T-helper 1 cell treated with Interleukin-12 subunit alpha and Interleukin-12 subunit beta and Interleukin-4 antibody, amounts not matched to agents 30 μg/mL and 1 μg/mL, for 36 hours (primary cell): ENCODE data around the gene GRIP1.

Experiments used
- H3K27ac Mint-ChIP-seq: one replicate; pipeline ENCODE4 v1.8.0; 2021; ENCODE audit warnings: mild to moderate bottlenecking, mixed read lengths
- H3K27me3 Mint-ChIP-seq: one replicate; pipeline ENCODE4 v1.8.0; 2021; ENCODE audit warnings: low read depth, mixed read lengths
- H3K36me3 Mint-ChIP-seq: one replicate; pipeline ENCODE4 v1.8.0; 2021; ENCODE audit warnings: low read depth, mixed read lengths
- H3K4me1 Mint-ChIP-seq: one replicate; pipeline ENCODE4 v1.8.0; 2021; ENCODE audit warnings: low read depth, mixed read lengths
- H3K4me3 Mint-ChIP-seq: one replicate; pipeline ENCODE4 v1.8.0; 2021; ENCODE audit warnings: mild to moderate bottlenecking, moderate library complexity, mixed read lengths
- H3K9me3 Mint-ChIP-seq: one replicate; pipeline ENCODE4 v1.8.0; 2021; ENCODE audit warnings: mixed read lengths

Gene GRIP1

DNA sequence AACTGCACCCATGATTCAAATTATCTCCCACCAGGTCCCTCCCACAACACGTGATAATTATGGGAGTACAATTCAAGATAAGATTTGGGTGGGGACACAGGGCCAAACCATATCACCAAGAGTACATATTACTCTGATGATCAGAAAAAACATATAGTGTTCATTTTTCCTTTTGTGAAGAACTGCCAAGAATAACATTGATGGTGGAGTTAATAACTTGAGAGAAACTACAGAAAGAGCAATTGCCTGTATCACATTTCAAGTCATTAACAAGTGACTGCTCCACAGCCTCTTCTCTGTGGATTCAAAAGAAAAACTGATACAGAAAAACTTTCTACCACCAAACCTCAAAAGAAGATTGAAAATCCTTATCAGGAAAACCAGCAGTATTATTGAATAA is 34.7 kb downstream of the GRIP1 start:
- H3K36me3 Mint-ChIP-seq = no peaks in the 10 kb centered on the region
- H3K27ac Mint-ChIP-seq = no peak overlapping the region
- no peaks in the 10 kb centered on the region for H3K9me3 Mint-ChIP-seq
- no peak overlapping the region for H3K4me3 Mint-ChIP-seq
- H3K27me3 Mint-ChIP-seq = no peaks in the 10 kb centered on the region
- no peaks in the 10 kb centered on the region for H3K4me1 Mint-ChIP-seq

DNA sequence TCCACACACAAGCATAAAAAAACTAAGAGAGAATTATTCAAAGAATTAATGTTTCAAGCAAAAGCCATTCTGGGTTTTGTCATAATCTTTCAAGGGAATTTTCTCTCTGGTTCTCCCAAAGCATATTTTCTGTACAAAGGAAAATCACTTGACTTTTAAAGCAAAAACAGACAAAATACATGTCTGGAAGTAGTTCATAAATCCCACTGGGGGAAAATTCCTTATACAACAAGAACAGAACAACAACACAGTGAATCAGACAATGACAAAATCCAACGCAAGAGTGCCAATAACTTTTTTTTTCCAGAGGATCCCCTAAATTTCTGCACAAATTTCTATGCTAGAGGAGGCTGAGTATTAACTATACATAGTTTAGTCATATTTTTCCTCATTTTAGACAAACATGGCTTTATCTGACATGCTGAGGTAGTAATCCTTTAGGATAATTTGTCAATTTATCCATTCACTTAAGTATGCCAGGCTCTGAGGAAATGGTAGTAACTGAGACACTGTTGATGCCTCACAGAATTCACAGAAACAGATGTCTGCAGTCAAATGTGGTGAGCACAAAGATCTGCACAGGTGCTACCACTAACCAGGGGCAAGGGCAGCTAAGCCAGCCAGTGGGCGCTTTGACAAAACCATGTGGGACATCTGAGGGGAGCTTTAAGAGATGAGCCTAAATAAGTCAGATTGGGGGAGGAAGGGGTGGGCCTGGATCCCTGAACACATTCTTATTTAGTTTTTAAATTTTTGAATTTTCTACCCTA is 38.0 kb downstream of the GRIP1 start:
- no peaks in the 10 kb centered on the region for H3K9me3 Mint-ChIP-seq
- H3K36me3 Mint-ChIP-seq = no peaks in the 10 kb centered on the region
- no peaks in the 10 kb centered on the region for H3K27me3 Mint-ChIP-seq
- H3K4me3 Mint-ChIP-seq = no peak overlapping the region
- H3K27ac Mint-ChIP-seq = no peak overlapping the region
- no peaks in the 10 kb centered on the region for H3K4me1 Mint-ChIP-seq

DNA sequence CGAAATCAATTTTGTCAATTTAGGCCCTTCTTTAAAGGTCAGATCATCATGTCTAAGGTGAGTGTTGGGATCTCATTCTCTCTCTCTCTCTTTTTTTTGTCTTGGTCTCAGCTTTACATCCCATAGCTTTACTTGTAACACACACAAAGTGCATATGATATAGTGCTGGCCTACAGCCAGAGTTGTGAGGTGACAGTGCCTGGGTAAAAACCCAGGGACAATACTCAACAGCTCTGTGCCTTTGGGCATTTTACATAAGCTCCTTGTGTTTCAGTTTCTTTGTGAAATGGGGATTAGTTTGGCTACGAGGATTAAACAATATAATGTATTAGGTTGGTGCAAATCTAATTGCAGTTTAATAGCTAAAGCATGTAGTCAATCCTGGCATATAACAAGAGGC is 40.2 kb downstream of the GRIP1 start:
- H3K4me3 Mint-ChIP-seq = no peak overlapping the region
- H3K4me1 Mint-ChIP-seq = no peaks in the 10 kb centered on the region

DNA sequence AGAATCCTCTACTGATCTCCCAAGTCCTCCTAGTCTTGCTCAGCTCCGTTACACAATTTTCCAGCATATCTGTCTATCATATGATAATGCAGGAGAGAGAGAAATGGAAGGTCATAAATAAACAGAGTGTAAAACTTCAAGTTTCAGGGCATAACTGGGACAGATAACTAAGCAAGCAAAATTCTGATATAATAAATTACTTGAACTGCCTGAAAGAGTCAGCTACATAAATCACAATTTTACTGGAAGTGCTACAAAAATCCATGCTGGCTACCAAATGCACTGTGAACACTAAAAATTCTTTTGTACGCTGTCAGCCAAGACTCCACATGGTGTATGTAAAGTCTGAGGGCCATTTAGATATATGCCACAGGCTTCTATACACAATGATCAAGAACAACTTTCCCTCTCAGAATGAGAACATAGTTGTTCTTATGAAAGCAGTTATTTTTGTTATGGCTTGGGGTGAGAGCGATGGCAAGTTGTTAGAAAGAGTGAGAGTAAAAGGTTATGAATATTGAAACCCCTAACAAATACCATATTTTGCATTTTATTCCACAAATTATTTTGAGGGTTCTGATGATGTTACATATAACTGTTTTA is 41.1 kb downstream of the GRIP1 start:
- Mint-ChIP-seq H3K36me3 (no peaks in the 10 kb centered on the region), H3K27ac (no peak overlapping the region), H3K27me3 (peaks cover 7% of the 10 kb centered on the region), H3K4me3 (no peak overlapping the region), H3K4me1 (no peaks in the 10 kb centered on the region), H3K9me3 (no peaks in the 10 kb centered on the region)

More for the DNA sequence above, 40.2 kb downstream of the GRIP1 start:
- Mint-ChIP-seq H3K27ac (no peak overlapping the region), H3K9me3 (no peaks in the 10 kb centered on the region), H3K36me3 (no peaks in the 10 kb centered on the region), H3K27me3 (peaks cover 5% of the 10 kb centered on the region)

DNA sequence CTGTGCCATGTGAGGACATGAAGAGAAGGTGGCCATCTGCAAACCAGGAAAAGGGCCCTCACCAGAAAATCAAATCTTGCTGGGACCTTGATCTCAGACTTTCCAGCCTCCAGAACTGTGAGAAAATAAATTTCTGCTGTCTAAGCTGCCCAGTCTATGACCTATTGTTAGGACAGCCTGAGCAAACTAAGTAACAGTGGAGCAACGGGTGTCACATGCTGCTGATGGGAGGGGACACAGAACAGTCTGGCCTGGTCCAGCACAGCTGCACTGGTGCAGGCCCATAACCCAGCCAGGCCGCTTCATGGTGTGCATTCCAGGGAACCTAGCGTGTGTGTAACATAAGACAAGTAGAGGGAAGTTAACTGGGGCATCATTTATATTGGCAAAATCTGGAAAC is 42.1 kb downstream of the GRIP1 start:
- Mint-ChIP-seq H3K27me3 (peaks cover 7% of the 10 kb centered on the region), H3K36me3 (no peaks in the 10 kb centered on the region), H3K4me1 (no peaks in the 10 kb centered on the region), H3K27ac (no peak overlapping the region), H3K9me3 (no peaks in the 10 kb centered on the region), H3K4me3 (no peak overlapping the region)

DNA sequence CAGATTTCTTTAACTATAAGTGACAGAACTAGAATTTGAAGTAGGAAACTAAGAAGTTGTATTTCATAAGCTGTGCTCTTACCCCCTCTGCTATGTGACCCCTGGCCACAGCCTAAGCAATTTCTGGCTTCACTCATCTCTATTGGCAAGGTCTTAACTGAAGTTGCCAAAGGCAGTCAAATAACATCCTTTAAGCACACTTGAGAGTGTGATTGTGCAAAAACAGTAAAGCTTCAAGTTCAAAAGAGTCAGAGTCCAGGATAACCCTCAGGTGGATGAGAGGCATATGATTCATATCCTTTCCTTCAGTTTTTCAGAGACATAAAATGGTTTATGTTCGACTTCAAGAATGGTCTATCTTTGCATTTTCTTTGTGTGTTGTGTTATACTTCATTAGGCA is 45.2 kb downstream of the GRIP1 start:
- H3K27me3 Mint-ChIP-seq = peaks cover 7% of the 10 kb centered on the region
- H3K27ac Mint-ChIP-seq = no peak overlapping the region
- no peaks in the 10 kb centered on the region for H3K4me1 Mint-ChIP-seq
- H3K9me3 Mint-ChIP-seq = no peaks in the 10 kb centered on the region
- no peak overlapping the region for H3K4me3 Mint-ChIP-seq
- no peaks in the 10 kb centered on the region for H3K36me3 Mint-ChIP-seq

DNA sequence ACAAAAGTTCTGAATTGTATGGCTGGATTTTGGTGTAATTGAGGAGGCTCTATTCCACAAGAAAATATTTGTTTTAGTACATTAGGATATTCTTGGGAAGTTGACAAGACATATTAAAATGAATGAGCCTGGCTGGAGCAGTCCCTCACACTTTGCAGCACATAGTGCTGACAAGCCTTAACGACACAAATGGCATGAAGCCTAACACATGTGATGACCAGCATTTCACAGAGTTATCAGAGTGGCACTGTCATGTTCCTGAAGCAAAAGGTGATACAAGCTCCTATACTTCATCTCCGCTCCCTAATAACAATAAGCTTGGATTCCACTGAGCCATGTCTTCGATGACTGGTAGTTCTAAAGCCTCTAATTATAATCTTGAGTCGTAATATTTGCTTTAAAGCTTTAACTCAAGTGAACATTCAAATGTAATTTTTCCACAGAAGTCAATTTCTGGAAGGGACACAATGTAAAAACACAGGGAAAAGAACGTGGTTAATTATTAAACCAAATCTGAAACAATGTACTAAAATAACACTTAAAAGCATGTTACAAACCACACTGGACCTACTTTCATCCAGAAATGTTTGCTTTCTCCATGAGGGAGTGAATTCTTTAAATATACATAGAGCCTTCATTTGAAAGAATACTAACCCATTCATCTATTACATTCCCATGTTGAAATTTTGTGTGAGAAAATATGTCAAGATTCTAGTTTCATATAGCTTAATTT is 49.6 kb downstream of the GRIP1 start:
- Mint-ChIP-seq H3K36me3 (no peaks in the 10 kb centered on the region), H3K27me3 (peaks cover 7% of the 10 kb centered on the region), H3K27ac (no peak overlapping the region), H3K4me1 (no peaks in the 10 kb centered on the region), H3K4me3 (no peak overlapping the region), H3K9me3 (no peaks in the 10 kb centered on the region)

DNA sequence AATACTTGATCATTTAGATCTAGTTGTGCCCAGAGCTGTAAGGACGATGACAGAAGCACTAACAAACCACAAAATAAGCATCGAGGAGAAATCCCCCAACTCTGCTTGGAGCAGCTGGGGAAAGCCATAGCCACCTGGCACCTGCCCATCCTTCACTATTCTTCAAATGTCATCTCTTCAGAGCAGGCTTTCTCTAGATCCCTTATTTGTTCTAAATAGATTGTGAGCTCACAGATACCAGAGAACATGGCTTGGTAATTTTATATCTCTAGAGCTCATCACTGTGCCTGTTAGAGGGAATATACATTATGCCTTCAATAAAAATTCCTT is 50.9 kb downstream of the GRIP1 start:
- Mint-ChIP-seq H3K9me3 (no peaks in the 10 kb centered on the region), H3K4me1 (no peaks in the 10 kb centered on the region), H3K4me3 (no peak overlapping the region), H3K36me3 (no peaks in the 10 kb centered on the region), H3K27me3 (no peaks in the 10 kb centered on the region), H3K27ac (no peak overlapping the region)

DNA sequence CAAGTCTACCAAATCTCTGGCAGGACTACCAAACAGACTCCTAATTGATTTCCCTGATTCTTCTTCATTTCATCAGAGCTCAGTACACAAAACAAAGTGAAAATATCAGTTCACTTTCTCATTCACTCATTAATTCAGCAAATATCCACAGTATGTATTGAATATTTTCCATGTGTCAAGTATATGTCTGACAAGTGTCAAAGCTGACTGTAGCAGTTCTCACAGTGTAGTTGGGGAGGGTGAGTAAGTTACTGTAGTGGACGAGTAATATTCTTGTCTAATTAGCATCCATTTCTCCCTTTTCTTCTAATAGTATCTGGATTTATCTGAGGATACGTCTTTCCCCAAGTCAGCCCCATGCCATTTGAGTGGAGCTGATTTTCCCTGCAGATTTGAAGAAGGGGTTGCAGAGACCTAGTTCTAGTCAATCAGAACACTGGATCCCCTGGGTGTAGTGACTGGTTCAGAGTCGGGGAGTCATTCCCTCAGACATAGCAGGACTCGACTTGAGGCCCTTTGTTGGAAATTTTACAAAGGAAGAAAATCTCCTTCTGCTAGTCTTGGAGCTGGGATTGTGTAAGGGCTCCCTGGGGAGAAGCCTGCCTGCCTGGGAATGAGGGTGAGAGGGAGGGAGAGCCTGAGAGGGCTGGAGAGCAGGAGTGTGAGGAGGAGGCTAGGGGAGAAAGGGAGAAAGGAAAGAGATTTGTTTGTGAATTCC is 51.4 kb downstream of the GRIP1 start:
- Mint-ChIP-seq H3K9me3 (no peaks in the 10 kb centered on the region), H3K36me3 (no peaks in the 10 kb centered on the region), H3K27ac (no peak overlapping the region), H3K4me1 (no peaks in the 10 kb centered on the region), H3K4me3 (no peak overlapping the region), H3K27me3 (no peaks in the 10 kb centered on the region)

DNA sequence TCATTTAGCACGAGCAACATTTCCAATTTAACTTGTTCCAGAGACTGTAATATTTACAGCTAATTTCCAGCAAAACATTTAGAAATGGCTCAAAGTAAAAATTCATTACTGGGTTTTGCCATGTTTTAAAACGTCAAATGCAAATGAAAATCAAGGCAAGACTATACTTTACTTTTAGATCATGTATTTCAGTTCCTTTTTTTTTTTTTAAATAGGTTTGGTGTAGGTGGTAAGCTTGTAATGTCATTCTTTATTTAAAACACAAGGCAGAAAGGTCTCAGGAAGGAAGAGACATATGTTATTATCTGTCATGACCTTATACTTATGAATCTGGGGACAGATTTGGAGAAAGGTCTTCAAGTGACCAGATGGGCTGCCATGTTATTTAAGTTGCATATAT is 54.1 kb downstream of the GRIP1 start:
- H3K9me3 Mint-ChIP-seq = no peaks in the 10 kb centered on the region
- no peak overlapping the region for H3K27ac Mint-ChIP-seq

DNA sequence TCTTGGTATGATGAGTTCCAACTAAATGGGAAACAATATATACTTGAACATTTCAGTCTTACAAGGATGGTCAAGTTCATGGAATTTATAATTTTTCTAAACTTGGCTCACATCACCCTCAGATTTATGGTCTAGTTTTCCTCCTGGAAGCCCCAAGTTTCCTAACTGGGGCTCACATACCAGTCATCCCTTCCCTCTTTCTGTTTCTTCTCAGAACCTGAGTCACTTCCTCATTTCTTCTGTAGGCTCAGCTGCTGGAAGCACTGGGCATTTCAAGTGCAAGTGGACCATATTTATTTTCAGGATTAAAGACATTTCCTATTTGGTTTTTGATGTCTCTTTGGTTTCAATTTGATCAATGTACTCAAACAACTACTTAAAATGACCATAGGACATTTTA is 55.4 kb downstream of the GRIP1 start:
- no peak overlapping the region for H3K27ac Mint-ChIP-seq
- no peaks in the 10 kb centered on the region for H3K9me3 Mint-ChIP-seq

More for the DNA sequence above, 54.1 kb downstream of the GRIP1 start:
- H3K4me3 Mint-ChIP-seq = no peak overlapping the region
- no peaks in the 10 kb centered on the region for H3K36me3 Mint-ChIP-seq
- peaks cover 4% of the 10 kb centered on the region for H3K27me3 Mint-ChIP-seq
- no peaks in the 10 kb centered on the region for H3K4me1 Mint-ChIP-seq

DNA sequence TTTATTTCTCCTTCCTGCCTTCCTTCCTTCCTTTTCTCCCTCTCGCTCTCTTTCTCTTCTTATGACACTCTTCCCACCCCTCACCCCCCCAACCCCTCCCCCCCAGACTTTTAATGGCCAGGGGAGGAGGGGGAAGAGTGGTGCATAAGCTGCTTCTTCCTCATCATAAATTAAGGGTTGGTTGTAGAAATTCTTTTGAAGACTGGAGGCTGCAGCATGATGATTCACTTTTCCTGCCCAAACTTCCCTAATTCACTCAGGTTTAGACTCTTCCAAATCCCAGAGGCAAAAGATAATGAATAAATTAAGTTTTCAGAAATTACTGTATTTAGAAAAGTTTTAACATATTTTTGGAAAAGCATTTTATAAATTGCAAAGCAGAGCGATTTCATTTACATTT is 58.2 kb downstream of the GRIP1 start:
- H3K27ac Mint-ChIP-seq = no peak overlapping the region
- peaks cover 4% of the 10 kb centered on the region for H3K27me3 Mint-ChIP-seq
- H3K36me3 Mint-ChIP-seq = no peaks in the 10 kb centered on the region
- H3K4me1 Mint-ChIP-seq = no peaks in the 10 kb centered on the region
- no peak overlapping the region for H3K4me3 Mint-ChIP-seq
- H3K9me3 Mint-ChIP-seq = no peaks in the 10 kb centered on the region

More for the DNA sequence above, 55.4 kb downstream of the GRIP1 start:
- Mint-ChIP-seq H3K36me3 (no peaks in the 10 kb centered on the region), H3K4me1 (no peaks in the 10 kb centered on the region), H3K27me3 (peaks cover 4% of the 10 kb centered on the region), H3K4me3 (no peak overlapping the region)

DNA sequence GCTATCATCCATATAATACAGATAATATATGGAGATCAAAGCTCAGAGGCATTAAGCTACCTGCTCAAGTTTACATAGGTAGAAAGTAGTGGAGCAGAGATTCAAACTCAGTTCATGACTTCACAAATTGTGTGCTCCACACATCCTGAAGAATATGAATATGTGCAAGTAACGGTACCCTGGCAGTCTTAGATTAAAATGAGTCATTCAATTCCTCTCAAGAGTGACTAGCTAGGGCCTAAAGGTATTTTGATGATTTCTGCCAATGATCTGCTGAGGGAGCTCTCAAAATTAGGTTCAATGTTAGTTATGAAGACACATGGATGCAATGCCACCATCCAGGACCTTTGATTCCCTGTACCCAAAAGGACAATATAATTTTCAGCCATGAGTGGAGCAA is 58.9 kb downstream of the GRIP1 start:
- H3K27me3 Mint-ChIP-seq = peaks cover 4% of the 10 kb centered on the region
- H3K4me1 Mint-ChIP-seq = no peaks in the 10 kb centered on the region
- no peaks in the 10 kb centered on the region for H3K36me3 Mint-ChIP-seq
- H3K9me3 Mint-ChIP-seq = no peaks in the 10 kb centered on the region
- H3K27ac Mint-ChIP-seq = no peak overlapping the region
- H3K4me3 Mint-ChIP-seq = no peak overlapping the region

DNA sequence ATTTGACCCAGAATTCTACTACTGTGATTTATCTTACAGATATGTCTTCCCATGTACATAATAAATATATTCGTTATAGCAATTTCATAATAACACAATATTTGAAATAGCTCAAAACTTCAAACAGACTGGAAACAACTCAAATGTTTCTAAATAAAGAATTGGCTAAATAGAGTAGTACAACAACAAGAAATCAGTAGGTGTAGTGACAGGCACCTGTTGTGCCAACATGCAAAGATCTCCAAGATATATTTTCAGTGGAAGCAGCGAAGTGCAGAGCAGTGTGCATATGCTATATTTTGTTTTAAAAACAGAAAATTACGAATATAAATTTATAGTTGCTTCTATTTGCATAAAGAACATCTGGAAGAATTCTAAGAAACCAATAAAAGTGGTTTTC is 60.9 kb downstream of the GRIP1 start:
- H3K27ac Mint-ChIP-seq = no peak overlapping the region
- H3K27me3 Mint-ChIP-seq = peaks cover 4% of the 10 kb centered on the region
- no peaks in the 10 kb centered on the region for H3K4me1 Mint-ChIP-seq
- H3K9me3 Mint-ChIP-seq = no peaks in the 10 kb centered on the region
- H3K36me3 Mint-ChIP-seq = no peaks in the 10 kb centered on the region
- no peak overlapping the region for H3K4me3 Mint-ChIP-seq
